Measurements from ENCODE around the gene ZBTB14.

The ZBTB14 gene, protein sequence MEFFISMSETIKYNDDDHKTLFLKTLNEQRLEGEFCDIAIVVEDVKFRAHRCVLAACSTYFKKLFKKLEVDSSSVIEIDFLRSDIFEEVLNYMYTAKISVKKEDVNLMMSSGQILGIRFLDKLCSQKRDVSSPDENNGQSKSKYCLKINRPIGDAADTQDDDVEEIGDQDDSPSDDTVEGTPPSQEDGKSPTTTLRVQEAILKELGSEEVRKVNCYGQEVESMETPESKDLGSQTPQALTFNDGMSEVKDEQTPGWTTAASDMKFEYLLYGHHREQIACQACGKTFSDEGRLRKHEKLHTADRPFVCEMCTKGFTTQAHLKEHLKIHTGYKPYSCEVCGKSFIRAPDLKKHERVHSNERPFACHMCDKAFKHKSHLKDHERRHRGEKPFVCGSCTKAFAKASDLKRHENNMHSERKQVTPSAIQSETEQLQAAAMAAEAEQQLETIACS

DNA sequence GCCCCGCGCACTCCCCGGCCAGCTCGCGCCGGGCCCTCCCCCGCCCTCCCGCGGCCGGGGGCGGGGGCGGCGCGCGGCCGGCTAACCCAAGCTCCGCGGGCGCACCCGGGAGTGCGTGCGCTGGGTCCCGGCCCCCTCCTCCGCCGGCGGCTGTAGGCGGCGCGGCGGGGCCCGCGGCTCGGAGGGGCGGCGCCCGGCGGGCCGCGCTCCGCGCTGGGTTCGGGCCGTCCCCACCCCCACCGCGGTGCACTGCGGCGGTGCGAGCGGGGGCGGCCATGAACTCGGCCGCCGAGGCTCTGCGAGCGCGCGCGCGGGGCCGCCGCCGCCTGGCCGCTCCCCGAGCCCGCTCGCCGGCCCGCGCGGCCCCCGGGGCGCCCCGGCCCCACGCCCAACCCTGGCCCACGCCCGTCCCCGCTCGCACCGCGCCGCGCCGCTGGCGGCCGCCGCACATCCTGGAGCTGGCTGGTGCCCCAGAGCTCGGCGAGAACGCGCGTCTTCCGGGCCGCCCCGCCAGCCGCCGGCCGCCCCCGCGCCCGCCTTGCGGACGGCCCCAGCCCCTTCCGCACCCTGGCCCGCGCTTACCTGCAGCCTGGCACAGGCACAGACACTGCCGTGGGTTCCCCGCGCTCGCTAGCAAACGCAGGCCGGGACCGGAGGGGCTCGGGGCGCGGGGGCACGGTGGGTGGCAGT lies at the start of gene ZBTB14:
Gene ZBTB14 (minus strand): TSS at position 496 of the 690 bp plus-strand sequence. CDS start 2,480 bp downstream, outside the sequence.
- peak; percentile 43 for DNase-seq (ENCODE audit: low spot score)

- no peak for DNase-seq (ENCODE audit: low spot score)
Observed at GRCh38 chr18:5339202-5339834, 43.8 kb upstream of the ZBTB14 start.

GRCh38 chr18:5334456-5335075 lies 39.0 kb upstream of the ZBTB14 start:
- no peak for DNase-seq (ENCODE audit: low spot score)

GRCh38 chr18:5318061-5318700 lies 22.7 kb upstream of the ZBTB14 start:
- DNase-seq (ENCODE audit: low spot score) = no peak

DNA sequence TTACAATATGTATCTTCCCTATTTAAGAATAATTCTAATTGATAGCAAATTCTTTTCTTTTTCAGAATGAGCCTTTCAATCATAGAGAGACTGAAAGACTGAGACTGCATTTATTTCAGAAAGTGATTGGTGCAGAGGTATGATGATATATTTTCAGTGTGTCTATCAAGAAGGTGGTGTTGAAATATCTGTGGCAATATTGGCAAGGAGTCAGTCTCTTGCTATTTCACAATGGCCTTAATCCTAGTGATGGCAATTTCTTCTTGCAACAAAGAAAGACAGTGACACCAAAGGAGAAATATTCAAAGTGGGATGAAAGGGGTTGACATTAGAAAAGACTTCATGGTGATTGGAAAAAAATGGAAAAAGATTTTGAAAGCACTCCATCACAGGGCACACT lies 21.7 kb upstream of the ZBTB14 start:
- no peak for DNase-seq (ENCODE audit: low spot score)

DNA sequence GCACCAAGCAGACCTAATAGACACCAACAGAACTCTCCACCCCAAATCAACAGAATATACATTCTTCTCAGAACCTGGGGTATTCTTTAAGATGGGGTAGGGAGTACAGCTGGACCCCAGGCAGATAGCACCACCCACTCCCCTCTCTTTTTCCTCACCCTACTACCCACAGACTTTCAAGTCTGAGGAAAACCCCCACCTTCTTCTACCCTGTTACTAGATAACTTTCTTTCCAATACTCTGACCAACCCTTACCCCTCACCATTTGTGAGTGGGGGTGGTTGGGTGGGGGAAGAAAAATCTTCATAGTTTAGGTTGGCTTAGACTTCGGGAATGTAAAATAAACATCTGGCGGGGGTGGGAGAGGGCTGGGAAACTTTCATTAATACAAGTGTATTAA lies 20.3 kb upstream of the ZBTB14 start:
- no peak for DNase-seq (ENCODE audit: low spot score)

GRCh38 chr18:5311301-5311989 lies 15.9 kb upstream of the ZBTB14 start:
- DNase-seq (ENCODE audit: low spot score) = no peak

DNA sequence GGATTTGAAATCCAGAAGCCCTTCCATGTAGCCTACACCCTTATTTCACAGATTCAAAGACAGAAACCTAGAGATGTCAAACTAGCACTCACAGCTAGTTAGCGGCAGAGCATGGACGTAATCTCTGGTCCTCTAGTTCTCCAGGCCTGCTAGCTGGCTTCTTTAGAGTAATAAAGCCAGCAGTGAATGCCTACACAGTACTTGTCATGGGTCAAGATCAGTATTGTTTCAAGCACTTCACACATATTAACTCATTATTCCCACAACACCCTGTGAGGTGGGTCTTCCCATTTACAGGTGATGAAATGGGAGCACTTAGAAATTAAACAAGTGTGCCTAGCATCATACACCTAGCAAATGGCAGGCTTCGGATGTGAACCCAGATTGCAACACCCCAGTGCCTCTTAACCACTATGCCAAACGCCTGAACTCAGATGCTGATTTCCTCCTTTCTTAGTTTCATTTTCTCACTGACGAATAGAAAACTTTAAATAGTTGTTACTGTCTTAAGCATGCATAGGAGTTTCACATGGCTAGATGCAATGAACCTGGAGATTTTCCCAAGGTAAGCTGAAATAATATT lies 14.5 kb upstream of the ZBTB14 start:
- DNase-seq (ENCODE audit: low spot score) = no peak

GRCh38 chr18:5305835-5306234 lies 10.3 kb upstream of the ZBTB14 start:
- no peak for DNase-seq (ENCODE audit: low spot score)

GRCh38 chr18:5304232-5304631 lies 8.7 kb upstream of the ZBTB14 start:
- DNase-seq (ENCODE audit: low spot score) = no peak

DNA sequence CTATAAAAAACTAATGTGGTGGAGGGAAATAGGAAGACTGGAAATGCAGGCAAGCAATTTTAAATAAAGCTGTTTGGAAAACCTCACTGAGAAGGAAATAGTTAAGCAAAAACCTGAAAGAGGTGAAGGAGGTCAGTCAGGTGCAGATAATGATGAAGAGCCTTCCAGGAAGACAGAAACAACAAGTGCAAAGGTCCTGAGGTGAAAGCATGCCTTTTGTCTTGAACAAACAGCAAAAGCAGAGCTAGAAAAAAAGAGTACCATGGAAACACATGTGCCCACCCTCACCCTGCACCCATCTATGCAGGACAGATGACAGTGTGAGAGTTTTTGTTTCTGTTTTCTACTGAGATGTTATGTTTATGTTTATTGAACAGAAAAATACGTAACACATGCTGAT lies 8.1 kb upstream of the ZBTB14 start:
- no peak for DNase-seq (ENCODE audit: low spot score)

GRCh38 chr18:5302606-5303005 lies 7.1 kb upstream of the ZBTB14 start:
- DNase-seq (ENCODE audit: low spot score) = no peak

- DNase-seq (ENCODE audit: low spot score) = no peak
Observed at GRCh38 chr18:5300476-5301010, 5.0 kb upstream of the ZBTB14 start.

DNA sequence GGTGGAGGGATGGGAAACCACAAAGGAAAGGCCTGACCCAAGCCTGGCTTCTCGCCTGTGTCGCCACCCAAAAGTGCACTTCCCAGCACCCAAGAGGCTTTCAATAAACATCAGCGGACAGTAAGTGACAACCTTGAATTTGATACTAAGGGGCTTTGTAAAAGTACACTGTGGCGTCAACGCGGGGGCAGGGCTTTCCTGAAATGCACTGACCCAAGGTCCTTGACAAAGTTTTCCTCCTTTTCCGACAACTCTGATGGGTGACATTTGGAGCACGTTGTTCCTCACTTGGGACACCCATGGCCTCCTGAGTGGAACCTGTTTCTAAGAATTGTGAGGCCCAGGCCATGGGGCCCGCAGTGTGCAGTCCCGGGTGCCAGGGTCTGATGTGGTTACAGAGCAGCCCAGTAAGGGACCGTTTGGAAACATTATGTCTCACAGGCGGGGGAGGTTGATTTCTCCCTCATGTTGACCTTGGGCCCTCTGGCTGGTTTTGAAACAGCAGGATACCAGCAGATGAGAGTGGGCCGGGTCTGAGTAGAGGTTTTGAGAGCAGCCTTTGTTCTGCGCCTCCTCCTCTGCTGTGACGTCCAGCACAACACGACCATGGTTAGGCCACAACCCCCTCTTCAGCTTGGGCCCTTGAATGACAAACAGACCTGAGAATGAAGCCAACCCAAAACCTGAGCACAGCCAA lies 2.8 kb upstream of the ZBTB14 start:
- DNase-seq (ENCODE audit: low spot score) = no peak

- DNase-seq (ENCODE audit: low spot score) = no peak
Observed at GRCh38 chr18:5297597-5297996, 2.1 kb upstream of the ZBTB14 start.

DNA sequence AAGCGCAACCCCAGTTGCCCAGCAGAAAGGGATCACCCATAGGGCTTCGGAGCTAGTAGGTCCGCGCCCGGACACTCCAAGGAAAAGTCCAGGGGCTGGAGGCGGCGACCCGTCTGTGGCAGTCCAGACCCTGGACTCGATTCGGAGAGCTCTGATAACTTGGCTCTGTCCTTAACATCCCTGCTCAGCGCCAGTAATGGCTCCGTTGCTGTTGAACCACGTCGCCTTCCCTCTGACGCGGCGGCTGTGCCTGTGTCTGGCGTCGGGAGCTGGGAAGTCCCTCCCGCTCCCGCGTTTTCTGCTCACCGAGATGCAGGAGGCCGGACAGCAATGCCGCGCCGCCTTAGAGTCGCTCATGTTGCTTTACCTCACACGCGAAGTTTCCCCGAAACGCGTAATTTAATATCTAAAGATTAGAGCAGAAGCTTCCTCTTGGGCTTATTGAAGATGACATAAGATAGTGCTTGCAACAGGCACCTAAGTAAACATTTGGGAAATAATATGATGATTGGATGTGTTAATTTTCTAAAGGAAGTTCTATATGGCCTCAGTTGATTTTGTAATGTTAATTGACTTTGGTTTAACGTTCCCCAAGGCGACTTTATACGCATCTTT lies 1.3 kb upstream of the ZBTB14 start:
- peak; percentile 79 for DNase-seq (ENCODE audit: low spot score)

DNA sequence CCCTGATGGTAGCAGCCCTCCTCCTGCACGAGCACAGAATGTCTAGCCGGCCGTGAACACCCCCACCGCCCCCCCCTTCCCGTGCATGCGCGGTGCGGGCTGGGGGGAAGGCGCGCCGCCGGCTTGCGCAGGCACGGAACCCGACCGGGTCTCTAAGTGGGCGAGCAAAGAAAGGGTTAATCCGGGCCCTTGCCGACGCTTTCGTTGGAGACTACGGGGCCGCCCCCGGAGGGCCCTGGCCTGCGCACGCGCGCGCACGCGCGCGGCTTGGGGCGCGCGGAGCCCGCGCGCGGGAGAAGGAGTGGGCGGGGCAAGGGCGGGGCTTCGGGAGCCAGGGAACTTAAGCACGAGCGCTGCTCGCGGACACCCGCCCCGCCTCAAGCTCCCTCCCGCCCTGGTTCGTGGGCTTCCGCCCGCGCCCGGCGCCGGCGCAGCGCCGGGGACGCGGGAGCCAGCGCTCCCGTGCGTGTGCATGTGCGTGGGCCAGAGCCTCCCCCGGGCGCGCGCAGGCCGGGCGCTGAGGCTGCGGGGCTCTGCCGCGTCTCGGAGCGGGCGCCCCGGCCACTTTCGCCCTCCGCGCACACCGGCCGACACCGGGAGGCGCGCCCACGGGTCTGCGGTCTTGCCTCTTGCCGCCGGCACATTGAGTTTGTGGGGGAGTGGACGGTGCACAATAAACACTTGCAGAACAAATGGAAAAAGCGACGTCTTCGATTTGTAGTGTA lies 617 bp upstream of the ZBTB14 start:
- peak; percentile 90 for DNase-seq (ENCODE audit: low spot score)

GRCh38 chr18:5294457-5295230 lies 882 bp downstream of the ZBTB14 start:
- DNase-seq (ENCODE audit: low spot score) = peak; percentile 48
